GM12878 (cell line): ENCODE data around the gene ATP6V0A1. TPM values are rescaled to one million over a fixed set of nuclear protein-coding genes. Genes with fewer than 3 reads are reported as not detected.

Source experiments
- ATAC-seq: fragments of 200-7000 bp; cut with Tn5 transposase; 3 replicates; pipeline ENCODE4 v1.9.1; 2020; ENCODE audit warnings: mild to moderate bottlenecking, moderate library complexity
- BruUV-seq: library from RNA; stranded (reverse); fragments of 400-500 nt; replicated peaks from 2 replicates; lab custom pipeline; 2021; lab: Mats Ljungman, UMichigan
- CTCF ChIA-PET: fragments of 300-600 bp; sonication (Branson Sonifier 250); formaldehyde crosslinking; extraction: SDS; loops from one replicate; lab custom pipeline; 2021; ENCODE audit warnings: inconsistent platforms; lab: Yijun Ruan, JAX
- POLR2A ChIA-PET: fragments of 350-600 bp; formaldehyde crosslinking; extraction: SDS; loops from one replicate; lab custom pipeline; 2021; ENCODE audit warnings: inconsistent platforms; lab: Charles Lee
- RAD21 ChIA-PET: fragments of 300-600 bp; sonication (Branson Sonifier 250); formaldehyde crosslinking; loops from one replicate; lab custom pipeline; 2023; ENCODE audit warnings: antibody characterized with exemption; ENCODE audit not compliant: unreplicated experiment; lab: Charles Lee
- SMC1A ChIA-PET: fragments of 300-600 bp; sonication (Branson Sonifier 250); formaldehyde crosslinking; loops from one replicate; lab custom pipeline; 2023; ENCODE audit not compliant: unreplicated experiment, uncharacterized antibody; lab: Charles Lee
- DNase-seq: peaks from one replicate; pipeline ENCODE4 v3.0.0-alpha.2; 2011; ENCODE audit warnings: low read depth, low spot score
- FAIRE-seq: peaks from 3 replicates; lab custom pipeline; 2011; peaks lifted over from hg19 to GRCh38; lab: Jason Lieb, UNC
- H2AFZ ChIP-seq: 2 replicates; pipeline ENCODE4 v1.6.0; 2011; ENCODE audit warnings: low read depth, low read length, control low read depth; ENCODE audit not compliant: control insufficient read depth
- H3K27ac ChIP-seq: 2 replicates; pipeline ENCODE4 v1.5.1; 2011; ENCODE audit warnings: control low read depth; ENCODE audit not compliant: control insufficient read depth, insufficient read depth
- H3K27me3 ChIP-seq, 2 experiments: replicated peaks in 1 of 2; 2 replicates each; pipeline versions ENCODE4 v1.6.0 to v1.6.1; 2011; ENCODE audit warnings: low read length in 1 of 2; ENCODE audit not compliant: control insufficient read depth in 2 of 2, insufficient read depth in 2 of 2
- H3K36me3 ChIP-seq, 2 experiments: 2 replicates each; pipeline ENCODE4 v1.5.1; 2011; ENCODE audit warnings: low read length in 1 of 2; ENCODE audit not compliant: control insufficient read depth in 2 of 2, insufficient read depth in 2 of 2
- H3K4me1 ChIP-seq: 2 replicates; pipeline ENCODE4 v1.6.1; 2011; ENCODE audit warnings: mild to moderate bottlenecking, low read length, moderate library complexity, mixed read lengths; ENCODE audit not compliant: control insufficient read depth, insufficient read depth
- H3K4me2 ChIP-seq: 2 replicates; pipeline ENCODE4 v1.6.0; 2011; ENCODE audit warnings: control low read depth; ENCODE audit not compliant: control insufficient read depth, insufficient read depth
- H3K4me3 ChIP-seq: fragments of 200-600 bp; sonication (generic); 2 replicates; pipeline ENCODE4 v1.5.1; 2016
- H3K79me2 ChIP-seq: 2 replicates; pipeline ENCODE4 v1.6.0; 2011; ENCODE audit warnings: low read length; ENCODE audit not compliant: control insufficient read depth, insufficient read depth
- H3K9ac ChIP-seq: 2 replicates; pipeline ENCODE4 v1.8.0; 2011; ENCODE audit warnings: low read length, control low read depth, mixed read lengths; ENCODE audit not compliant: control insufficient read depth, insufficient read depth
- H3K9me3 ChIP-seq: replicated peaks from 3 replicates; pipeline ENCODE4 v1.5.1; 2011; ENCODE audit warnings: mild to moderate bottlenecking, low read length; ENCODE audit not compliant: control insufficient read depth, insufficient read depth
- H4K20me1 ChIP-seq: 2 replicates; pipeline ENCODE4 v1.6.0; 2011; ENCODE audit not compliant: control insufficient read depth, insufficient read depth
- EGR1 ChIP-seq, 2 experiments: IDR thresholded peaks; 1 replicate in 1 of 2; 2 replicates in 1 of 2; pipeline ENCODE4 v1.6.1; 2011 to 2012; ENCODE audit warnings: low read depth in 2 of 2, low read length in 2 of 2, borderline replicate concordance in 1 of 2, mild to moderate bottlenecking in 1 of 2, moderate library complexity in 1 of 2
- SMARCA5 ChIP-seq: fragments of 450-650 bp; IDR thresholded peaks from 2 replicates; pipeline ENCODE4 v1.6.1; 2017; ENCODE audit warnings: mild to moderate bottlenecking
- WGBS: methylation state at CpG from one replicate; pipeline ENCODE4 v1.1.6; 2016; ENCODE audit warnings: low lambda C conversion rate; ENCODE audit not compliant: insufficient replicate concordance, insufficient coverage; ENCODE audit errors: missing lambda C conversion rate; 5-methylcytosine and 5-hydroxymethylcytosine counted together
- in situ Hi-C: fragments of 300-500 bp; cut with MboI; formaldehyde crosslinking; loops from 9 replicates; pipeline ENCODE4 v1.14.3; 2018; ENCODE audit warnings: mixed read lengths
- intact Hi-C: fragments of 100-400 bp; cut with micrococcal nuclease; formaldehyde crosslinking; loops from one replicate; pipeline ENCODE4 v1.14.2; 2022; ENCODE audit not compliant: unreplicated experiment
- polyA plus RNA-seq, 11 experiments: library from polyadenylated mRNA; depleted of rRNA in 4 of 11; unstranded in 6 of 11; stranded (reverse) in 5 of 11; fragments of >200 nt; fragmentation: Nextera tagmentation in 4 of 11; fragmentation: Illumina TruSeq in 1 of 11; extraction: Ambion mirVana in 4 of 11; extraction: Trizol in 1 of 11; gene quantifications; 1 replicate in 1 of 11; 2 replicates in 10 of 11; pipeline versions ENCODE4 v1.2.1 to v1.2.3, GENCODE V29; 2011 to 2016; ENCODE audit warnings: inconsistent platforms in 2 of 11, missing spikeins in 2 of 11, low read depth in 1 of 11
- total RNA-seq, 4 experiments: library from RNA; depleted of rRNA in 3 of 4; stranded (reverse); fragments of >200 nt in 3 of 4; fragmentation: Illumina TruSeq in 1 of 4; extraction: Trizol in 1 of 4; gene quantifications; 2 replicates each; pipeline versions ENCODE4 v1.2.1 to v1.2.3, GENCODE V29; 2013 to 2021

Gene ATP6V0A1
- total and polyA plus RNA-seq, 10 of the 15 experiments (the other 5 are each of a cell fraction or from before 2014, with no cell fraction given): 3.0 to 76.6 (median 30.9) TPM

GRCh38 chr17:42421507-42422338 lies 37.0 kb upstream of the ATP6V0A1 start:
- ChIA-PET CTCF (interaction anchor here (0.7 to 1.9 kb wide), 5 partner anchors 9 to 105 kb away, joined by 3 to 9 read pairs (median 4); no protein-coding TSS in a partner anchor), SMC1A (interaction anchor here (0.8 to 1.8 kb wide), 4 partner anchors 9 to 106 kb away, joined by 3 to 4 read pairs (median 4); no protein-coding TSS in a partner anchor)
- Histone ChIP-seq H3K9me3 (no peaks in the 10 kb centered on the region), H3K4me1 (peaks cover 5% of the 10 kb centered on the region; the same call in 1 of the 2 replicates), H3K79me2 (no peaks in the 10 kb centered on the region), H4K20me1 (no peaks in the 10 kb centered on the region), H3K27me3 (peaks cover 16 to 17% of the 10 kb centered on the region in 2 experiments; a peak in 3 of 4 replicates), H3K27ac (no peak overlapping the region), H3K4me2 (peak overlapping the region; percentile 81), H3K9ac (no peak overlapping the region), H2AFZ (no peak overlapping the region)
- ATAC-seq (peak; percentile 23; the same call in 2 of the 3 replicates), FAIRE-seq (no peak)
- intact Hi-C loops: no loop called here
- 16% methylated on average over 45 of the region's 59 CpGs for WGBS
- in situ Hi-C loops: no loop called here
- no TSS peak for BruUV-seq
- TF ChIP-seq SMARCA5 (no peak), EGR1 (IDR thresholded peaks at IDR 0.05; ENCODE audit: borderline replicate concordance in 1 of 2, low read depth in 2 of 2, low read length in 2 of 2) (peak in 1 of 2 experiments; percentile 69; a peak in 1 of 3 replicates)
- TF ChIP-seq, all 136 proteins: peak for 1
- peak overlapping the region; percentile 68; the same call in 1 of the 2 replicates for H3K4me3 ChIP-seq
- ChIA-PET POLR2A (interaction anchor here (1.0 kb wide), 1 partner anchor 19 kb away, joined by 4 read pairs; no protein-coding TSS in a partner anchor), RAD21 (interaction anchor here (1.5 kb wide), 1 partner anchor 22 kb away, joined by 3 read pairs; no protein-coding TSS in a partner anchor)
- DNase-seq: no peak
- no peaks in the 10 kb centered on the region for H3K36me3 ChIP-seq
